ENCODE measurements around the gene GLB1L2.

DNA sequence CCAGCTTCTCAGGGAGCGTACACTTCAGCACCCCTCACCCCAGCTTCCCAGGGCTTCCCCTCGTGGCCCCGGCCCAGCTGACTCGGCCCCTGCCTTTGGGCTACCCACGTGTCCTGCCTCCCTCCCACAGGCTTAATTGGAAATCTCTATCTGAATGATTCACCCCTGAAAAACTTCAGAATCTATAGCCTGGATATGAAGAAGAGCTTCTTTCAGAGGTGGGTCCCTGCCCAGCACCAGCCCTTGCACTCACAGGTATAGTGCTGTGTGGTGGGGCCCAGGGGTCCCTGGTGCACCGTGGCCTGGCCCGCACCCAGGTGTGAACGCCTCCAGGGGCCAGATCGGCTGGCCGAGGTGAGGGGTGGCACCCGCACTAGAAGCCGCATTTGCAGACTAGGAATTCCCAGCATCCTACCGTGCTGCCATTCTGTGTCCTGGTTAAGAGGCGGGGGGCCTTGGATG lies 41.8 kb downstream of the GLB1L2 start:
- TF ChIP-seq, protein P1, sequence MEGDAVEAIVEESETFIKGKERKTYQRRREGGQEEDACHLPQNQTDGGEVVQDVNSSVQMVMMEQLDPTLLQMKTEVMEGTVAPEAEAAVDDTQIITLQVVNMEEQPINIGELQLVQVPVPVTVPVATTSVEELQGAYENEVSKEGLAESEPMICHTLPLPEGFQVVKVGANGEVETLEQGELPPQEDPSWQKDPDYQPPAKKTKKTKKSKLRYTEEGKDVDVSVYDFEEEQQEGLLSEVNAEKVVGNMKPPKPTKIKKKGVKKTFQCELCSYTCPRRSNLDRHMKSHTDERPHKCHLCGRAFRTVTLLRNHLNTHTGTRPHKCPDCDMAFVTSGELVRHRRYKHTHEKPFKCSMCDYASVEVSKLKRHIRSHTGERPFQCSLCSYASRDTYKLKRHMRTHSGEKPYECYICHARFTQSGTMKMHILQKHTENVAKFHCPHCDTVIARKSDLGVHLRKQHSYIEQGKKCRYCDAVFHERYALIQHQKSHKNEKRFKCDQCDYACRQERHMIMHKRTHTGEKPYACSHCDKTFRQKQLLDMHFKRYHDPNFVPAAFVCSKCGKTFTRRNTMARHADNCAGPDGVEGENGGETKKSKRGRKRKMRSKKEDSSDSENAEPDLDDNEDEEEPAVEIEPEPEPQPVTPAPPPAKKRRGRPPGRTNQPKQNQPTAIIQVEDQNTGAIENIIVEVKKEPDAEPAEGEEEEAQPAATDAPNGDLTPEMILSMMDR (conservative IDR thresholded peaks at IDR 0.05; ENCODE audit: low read depth in 2 of 2), result no peak
- TF ChIP-seq JUNB (IDR thresholded peaks at IDR 0.05; ENCODE audit: unreplicated experiment), result no peak
- no peak for TF ChIP-seq EZH2 (IDR thresholded peaks at IDR 0.05; ENCODE audit: low read depth, unreplicated experiment)
- no peak for TF ChIP-seq POLR2AphosphoS5 (IDR thresholded peaks at IDR 0.05; ENCODE audit: low read depth)
- TF ChIP-seq, protein P2, sequence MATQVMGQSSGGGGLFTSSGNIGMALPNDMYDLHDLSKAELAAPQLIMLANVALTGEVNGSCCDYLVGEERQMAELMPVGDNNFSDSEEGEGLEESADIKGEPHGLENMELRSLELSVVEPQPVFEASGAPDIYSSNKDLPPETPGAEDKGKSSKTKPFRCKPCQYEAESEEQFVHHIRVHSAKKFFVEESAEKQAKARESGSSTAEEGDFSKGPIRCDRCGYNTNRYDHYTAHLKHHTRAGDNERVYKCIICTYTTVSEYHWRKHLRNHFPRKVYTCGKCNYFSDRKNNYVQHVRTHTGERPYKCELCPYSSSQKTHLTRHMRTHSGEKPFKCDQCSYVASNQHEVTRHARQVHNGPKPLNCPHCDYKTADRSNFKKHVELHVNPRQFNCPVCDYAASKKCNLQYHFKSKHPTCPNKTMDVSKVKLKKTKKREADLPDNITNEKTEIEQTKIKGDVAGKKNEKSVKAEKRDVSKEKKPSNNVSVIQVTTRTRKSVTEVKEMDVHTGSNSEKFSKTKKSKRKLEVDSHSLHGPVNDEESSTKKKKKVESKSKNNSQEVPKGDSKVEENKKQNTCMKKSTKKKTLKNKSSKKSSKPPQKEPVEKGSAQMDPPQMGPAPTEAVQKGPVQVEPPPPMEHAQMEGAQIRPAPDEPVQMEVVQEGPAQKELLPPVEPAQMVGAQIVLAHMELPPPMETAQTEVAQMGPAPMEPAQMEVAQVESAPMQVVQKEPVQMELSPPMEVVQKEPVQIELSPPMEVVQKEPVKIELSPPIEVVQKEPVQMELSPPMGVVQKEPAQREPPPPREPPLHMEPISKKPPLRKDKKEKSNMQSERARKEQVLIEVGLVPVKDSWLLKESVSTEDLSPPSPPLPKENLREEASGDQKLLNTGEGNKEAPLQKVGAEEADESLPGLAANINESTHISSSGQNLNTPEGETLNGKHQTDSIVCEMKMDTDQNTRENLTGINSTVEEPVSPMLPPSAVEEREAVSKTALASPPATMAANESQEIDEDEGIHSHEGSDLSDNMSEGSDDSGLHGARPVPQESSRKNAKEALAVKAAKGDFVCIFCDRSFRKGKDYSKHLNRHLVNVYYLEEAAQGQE (IDR thresholded peaks at IDR 0.05; ENCODE audit: unreplicated experiment), result no peak
- TF ChIP-seq EZH2phosphoT487 (IDR thresholded peaks at IDR 0.05; ENCODE audit: unreplicated experiment), result no peak
- TF ChIP-seq STAT1 (IDR thresholded peaks at IDR 0.05; ENCODE audit: unreplicated experiment), result no peak

All from GM23338 (cell line).